LNCaP clone FGC (cell line): ENCODE results near the gene PITPNC1.

ENCODE experiments used
- DNase-seq: peaks from one replicate; pipeline ENCODE4 v3.0.0-alpha.2; 2011; ENCODE audit warnings: low read depth
- H3K4me3 ChIP-seq: 2 replicates; pipeline ENCODE4 v1.5.1; 2011; ENCODE audit warnings: mild to moderate bottlenecking, low read depth, low read length, control low read depth
- TF ChIP-seq, protein P1 (sequence below): IDR thresholded peaks from 2 replicates; pipeline ENCODE4 v1.5.1; 2012; ENCODE audit warnings: mild to moderate bottlenecking; ENCODE audit not compliant: control insufficient read depth, insufficient read depth; ENCODE audit errors: extremely low read depth

Gene PITPNC1

DNA sequence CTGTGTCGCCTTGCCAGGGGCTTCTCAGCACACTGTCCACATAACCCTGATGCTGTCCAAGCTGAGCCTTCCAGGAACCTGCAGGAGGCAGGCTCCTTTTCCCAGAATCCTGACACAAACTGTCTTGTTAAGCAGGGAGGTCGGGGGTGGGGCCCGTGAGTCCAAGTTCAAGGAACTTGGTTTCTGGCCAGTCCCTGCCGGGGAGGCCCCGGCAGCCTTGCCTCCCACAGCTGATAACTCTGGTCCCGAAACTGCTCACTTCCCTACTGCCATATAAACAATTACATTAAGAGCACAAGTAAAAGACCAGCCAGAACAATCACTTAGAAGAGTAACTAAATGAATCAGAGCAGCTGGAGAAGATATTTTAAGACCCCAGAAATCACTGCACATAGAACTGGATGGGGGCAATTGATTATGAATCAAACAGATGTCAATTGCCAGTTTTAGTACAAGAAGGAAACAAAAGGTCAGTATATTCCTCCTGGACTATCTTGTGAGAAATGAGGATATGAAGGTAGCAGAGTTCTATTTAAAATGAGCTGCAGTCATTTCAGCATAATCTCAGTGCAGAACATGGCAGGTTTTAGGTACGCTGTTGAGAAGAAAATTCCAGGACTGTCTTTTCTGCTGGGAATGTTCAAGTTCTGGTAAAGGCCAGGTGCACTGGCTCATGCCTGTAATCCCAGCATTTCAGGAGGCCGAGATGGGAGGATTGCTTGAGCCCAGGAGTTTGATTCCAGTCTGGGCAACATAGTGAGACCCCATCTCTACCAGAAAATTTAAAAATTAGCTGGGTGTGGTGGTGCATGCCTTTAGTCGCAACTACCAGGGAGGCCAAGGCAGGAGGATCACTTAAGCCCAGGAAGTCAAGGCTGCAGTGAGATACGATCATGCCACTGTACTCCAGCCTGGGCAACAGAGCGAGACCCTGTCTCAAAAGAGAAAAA lies 169.8 kb downstream of the PITPNC1 start:
- no peak overlapping the region for H3K4me3 ChIP-seq
- no peak for DNase-seq
- TF ChIP-seq, protein P1, sequence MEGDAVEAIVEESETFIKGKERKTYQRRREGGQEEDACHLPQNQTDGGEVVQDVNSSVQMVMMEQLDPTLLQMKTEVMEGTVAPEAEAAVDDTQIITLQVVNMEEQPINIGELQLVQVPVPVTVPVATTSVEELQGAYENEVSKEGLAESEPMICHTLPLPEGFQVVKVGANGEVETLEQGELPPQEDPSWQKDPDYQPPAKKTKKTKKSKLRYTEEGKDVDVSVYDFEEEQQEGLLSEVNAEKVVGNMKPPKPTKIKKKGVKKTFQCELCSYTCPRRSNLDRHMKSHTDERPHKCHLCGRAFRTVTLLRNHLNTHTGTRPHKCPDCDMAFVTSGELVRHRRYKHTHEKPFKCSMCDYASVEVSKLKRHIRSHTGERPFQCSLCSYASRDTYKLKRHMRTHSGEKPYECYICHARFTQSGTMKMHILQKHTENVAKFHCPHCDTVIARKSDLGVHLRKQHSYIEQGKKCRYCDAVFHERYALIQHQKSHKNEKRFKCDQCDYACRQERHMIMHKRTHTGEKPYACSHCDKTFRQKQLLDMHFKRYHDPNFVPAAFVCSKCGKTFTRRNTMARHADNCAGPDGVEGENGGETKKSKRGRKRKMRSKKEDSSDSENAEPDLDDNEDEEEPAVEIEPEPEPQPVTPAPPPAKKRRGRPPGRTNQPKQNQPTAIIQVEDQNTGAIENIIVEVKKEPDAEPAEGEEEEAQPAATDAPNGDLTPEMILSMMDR = no peak

GRCh38 chr17:67548693-67549092 lies 171.6 kb downstream of the PITPNC1 start:
- no peak for DNase-seq
- TF ChIP-seq, protein P1 = no peak
- no peak overlapping the region for H3K4me3 ChIP-seq

GRCh38 chr17:67549820-67550219 lies 172.7 kb downstream of the PITPNC1 start:
- H3K4me3 ChIP-seq = no peak overlapping the region
- TF ChIP-seq, protein P1 = no peak
- no peak for DNase-seq

DNA sequence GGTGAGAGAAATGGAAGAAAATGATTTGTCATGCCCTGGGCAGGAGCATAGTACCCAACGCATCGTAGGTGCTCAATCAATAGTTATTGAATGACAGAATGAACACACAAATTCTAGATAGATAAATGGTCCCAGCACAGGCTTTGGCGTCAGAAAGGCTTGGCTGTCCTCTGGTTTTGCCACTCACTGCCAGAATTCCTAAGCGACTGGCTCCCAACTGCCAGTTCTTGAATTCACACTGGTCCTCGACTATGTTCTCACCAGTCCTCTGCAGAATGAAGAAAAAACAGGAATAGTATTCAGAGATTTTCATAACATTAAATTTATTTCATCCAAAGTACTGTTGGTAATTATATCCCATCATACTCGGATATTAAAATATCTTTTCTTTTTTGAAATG lies 177.6 kb downstream of the PITPNC1 start:
- TF ChIP-seq, protein P1 = no peak
- no peak for DNase-seq
- no peak overlapping the region for H3K4me3 ChIP-seq

- TF ChIP-seq, protein P1 = no peak
- H3K4me3 ChIP-seq = no peak overlapping the region
- DNase-seq = no peak
Measured at GRCh38 chr17:67555855-67556254, 178.8 kb downstream of the PITPNC1 start.

GRCh38 chr17:67557052-67557845 lies 180.2 kb downstream of the PITPNC1 start:
- DNase-seq = no peak
- TF ChIP-seq, protein P1 = no peak
- no peak overlapping the region for H3K4me3 ChIP-seq
